NK-92 (cell line): Measurements from ENCODE around the gene ITGA3.
"Not testable (repeated sequence)": the region's sequence is repeated elsewhere in the genome, so short reads cannot be mapped to it uniquely, and the experiment has no call there.

ENCODE experiments used
- DNase-seq: peaks from one replicate; lab custom pipeline; 2025; ENCODE audit not compliant: unreplicated experiment; lab: John Stamatoyannopoulos, UW

Gene ITGA3

DNA sequence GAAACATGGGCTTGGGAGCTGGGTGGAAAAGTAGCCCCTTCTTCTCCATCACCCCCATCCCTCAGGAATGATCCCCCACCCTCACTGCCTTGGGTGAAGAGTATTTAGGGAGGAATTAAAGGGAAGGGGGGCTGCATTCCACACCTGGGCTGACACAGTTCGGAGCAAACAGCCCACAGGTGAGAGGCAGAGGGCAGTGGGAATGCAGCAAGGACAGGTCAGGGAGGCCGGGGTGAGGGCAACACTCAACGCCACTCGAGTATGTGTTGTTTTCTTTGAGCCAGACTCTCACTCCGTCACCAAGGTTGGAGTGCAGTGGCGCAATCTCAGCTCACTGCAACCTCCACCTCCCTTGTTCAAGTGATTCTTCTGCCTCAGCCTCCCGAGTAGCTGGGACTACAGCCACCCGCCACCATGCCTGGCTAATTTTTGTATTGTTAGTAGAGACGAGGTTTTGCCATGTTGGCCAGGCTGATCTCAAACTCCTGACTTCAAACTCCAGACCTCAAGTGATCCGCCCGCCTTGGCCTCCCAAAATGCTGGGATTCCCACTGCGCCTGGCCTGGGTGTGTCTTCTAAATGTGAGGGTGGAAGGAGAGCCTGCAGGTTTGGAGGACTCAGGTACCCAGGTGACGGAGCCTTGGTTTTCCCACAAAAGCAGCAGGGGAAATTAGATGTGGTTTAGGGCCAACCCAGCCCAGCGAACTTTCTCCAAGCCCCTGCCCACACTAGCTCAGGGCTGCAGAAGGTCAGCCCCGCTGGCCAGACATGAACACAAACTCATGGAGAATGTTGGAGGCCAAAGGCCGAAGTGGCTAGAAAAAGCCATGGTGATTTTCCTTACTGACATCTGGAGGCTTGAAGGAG lies 21.2 kb upstream of the ITGA3 start:
- DNase-seq, result no peak

DNA sequence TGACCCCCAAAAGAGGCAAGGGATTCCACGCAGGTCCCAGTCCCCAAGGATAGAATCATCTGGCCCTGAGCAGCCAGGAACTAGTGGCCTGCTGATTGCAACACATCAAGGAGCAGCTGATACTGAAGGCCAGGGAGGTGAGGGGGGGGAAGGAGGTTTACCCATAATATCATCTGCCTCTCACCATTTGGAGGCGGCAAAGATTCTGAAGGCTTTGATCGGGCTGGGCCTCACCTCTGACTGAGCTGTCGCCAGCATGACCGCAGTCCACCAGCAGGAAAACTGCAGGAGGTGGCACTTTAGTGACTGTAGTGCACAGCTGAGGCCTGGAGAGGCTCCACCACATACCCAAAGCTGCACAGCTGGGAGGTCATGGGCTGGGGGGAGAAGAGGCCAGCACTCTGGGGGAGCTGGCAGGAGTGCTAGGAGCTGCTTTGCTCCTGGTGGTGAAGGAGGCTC lies 20.5 kb upstream of the ITGA3 start:
- DNase-seq, result no peak

DNA sequence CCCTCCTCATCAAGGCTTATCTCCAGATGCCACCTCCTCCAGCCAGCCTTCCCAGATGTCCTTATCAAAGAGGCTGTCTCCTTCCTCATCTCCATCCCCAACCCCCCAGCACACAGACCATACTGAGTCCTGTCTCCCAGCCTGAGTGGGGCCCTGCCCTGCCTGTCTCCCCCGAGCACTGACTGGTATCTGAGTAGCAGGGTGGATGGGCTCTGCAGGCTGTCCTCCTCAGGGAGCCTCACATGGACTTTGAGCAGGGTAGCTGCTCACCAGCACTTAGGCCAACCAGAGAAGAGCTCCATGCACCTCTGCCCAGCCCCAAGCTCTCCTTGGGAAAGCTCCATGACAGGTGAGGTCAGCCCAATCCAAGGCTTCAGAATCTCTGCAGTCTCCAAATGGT lies 20.0 kb upstream of the ITGA3 start:
- DNase-seq, result no peak

DNA sequence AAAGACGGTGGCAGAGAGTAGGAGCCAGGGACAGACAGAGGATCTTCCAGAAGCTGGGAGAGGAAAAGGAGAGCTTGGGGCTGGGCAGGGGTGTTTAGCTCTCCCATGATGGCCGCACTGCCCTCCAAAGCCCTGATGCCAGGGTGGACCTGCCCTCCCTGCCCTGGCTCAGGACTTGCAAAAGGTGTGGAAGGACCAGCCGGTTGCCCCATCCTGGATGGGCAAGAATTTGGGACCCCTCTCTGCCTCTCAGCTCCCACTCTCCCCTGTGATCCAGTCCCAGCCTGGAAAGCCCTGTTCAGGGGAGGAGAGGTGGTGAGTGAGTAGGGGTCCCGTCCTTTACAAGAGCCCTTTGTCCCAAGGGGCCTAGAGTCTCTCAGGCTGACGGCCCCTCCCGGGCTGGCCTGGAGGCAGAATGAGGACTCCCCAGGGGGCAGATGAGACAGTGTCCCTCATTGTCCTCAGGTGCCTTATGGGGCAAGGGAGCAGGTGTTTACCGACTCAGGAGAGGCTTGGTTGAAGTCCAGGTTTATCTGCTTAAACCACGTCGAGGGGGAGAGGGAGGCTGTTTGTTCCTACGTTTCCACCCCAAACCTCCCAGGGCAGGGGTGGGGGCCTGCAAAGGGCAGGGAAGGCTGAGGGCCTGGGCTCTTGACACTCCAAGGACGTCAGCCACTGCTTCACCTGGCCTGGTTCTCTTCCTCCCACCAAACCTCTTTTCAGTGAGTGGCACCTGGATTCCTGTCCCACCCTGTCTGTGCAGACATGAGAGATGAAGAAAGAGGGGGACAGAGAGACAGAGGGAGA lies 19.3 kb upstream of the ITGA3 start:
- DNase-seq, result no peak

DNA sequence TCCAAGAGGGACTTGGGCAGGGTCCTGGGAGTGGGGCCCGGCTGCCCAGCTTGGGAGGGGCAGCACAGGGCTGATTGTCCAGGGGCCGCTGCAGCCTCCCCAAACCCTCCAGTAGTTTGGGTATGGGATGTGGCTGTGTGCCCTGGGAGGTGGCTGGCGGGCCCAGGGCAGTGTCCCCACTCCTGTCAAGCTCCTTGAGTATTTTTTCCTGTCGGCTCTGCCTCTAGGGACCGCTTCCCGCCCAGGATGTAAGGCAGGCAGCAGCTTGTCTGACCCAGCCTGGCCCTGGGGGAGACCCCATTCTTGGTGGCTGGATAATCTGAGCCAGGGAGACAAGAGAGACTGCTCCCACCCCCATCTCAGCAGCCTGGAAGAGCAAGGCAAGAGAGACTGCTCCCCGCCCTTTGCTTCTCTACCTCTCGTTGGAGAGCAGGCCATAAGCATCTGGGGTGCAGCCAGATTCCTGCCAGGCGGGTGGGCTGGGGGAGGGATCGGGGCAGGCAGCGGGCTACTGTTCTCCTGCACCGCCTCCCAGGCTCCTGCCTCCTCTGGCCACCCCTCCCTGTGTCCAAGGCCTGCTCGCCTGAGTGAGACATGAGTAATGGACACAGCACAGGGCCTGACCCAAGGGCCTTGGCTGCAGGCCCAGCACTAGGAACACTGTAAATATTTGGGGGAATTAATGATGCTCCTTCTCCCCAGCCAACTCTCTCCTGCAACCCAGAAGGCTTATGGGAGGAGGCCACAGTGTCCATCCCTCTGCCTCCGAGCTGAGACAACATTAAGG lies 18.4 kb upstream of the ITGA3 start:
- DNase-seq, result no peak

DNA sequence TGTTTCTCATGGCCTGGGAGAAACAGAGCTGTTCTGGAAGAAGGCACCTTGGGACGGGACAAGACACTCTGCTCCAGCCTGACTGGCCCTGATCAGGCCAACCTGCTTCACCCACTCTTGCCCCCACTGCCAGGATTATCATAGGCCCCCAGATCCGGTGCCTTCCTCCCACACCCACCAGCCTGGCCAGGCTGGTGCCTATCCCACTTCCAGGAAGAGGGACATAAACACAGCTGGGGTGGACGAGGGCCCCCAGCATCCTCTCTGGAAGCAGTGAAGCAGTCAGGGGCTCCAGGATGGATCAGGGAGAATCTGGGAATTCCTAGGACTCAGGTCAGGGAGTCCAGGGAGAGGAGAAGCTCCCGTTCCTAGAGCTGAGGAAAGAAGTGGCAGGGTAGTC lies 16.9 kb upstream of the ITGA3 start:
- DNase-seq, result no peak

DNA sequence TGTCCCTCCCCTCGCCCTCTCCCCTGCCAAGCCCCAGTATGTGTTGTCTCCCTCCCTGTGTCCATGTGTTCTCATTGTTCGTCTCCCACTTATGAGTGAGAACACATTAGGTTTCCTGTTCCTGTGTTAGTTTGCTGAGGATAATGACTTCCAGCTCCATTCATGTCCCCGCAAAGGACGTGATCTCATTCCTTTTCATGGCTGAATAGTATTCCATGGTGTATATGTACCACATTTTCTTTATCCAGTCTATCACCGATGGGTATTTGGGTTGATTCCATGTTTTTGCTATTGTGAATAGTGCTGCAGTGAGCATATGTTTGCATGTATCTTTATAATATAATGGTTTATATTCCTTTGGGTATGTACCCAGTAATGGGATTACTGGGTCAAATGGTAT lies 15.4 kb upstream of the ITGA3 start:
- not testable (repeated sequence) for DNase-seq

DNA sequence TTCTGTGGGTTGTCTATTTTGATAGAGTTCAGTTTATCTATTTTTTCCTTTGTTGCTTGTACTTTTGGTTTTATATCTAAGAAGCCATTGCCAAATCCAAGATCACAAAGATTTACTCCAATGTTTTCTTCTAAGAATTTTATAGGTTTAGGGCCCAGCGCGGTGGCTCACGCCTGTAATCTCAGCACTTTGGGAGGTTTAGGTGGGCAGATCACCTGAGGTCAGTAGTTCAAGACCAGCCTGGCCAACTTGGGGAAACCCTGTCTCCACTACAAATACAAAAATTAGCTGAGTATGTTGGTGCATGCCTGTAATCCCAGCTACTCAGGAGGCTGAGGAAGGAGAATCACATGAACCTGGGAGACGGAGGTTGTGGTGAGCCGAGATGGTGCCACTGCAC lies 13.7 kb upstream of the ITGA3 start:
- no peak for DNase-seq

DNA sequence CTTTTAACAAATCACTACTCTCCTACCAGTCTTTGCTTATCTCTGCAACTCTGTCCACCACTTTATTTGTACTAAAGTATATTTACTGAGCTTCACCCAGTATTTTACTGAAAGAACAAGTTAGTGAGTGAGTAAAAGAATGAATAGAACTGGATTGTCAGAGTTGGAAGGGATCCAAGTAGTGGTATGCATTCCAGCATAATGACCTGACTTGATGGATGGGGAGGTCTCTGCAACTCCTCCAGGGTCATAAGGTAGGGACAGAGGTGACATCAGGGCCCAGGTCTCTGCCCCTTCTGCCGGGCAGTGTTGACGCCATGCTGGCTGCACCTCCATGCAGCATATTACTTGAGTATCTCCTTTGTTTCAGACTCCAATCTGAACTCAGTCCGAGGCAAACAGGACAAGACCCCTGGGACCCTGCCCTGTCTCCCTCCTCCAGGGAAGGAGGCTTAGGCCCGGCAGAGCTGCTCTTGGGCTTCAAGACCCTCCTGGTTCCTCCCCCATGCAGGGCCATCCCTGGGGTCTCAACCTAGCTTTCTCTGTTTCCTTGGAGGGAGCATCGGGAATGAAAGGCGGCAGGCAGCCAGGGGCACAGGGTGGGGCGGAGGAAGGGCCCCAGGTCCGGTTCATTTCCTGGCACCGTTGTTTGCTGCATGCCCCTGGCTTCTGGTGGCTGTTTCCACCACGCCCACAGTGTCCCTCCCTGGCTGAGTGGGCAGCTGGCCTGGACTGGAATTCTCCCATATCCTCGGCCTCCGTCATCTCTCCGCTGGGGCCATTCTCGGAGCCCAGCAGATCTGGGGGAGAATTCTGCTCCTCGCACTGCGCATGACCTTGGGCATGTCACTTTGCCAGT lies 12.4 kb upstream of the ITGA3 start:
- no peak for DNase-seq

DNA sequence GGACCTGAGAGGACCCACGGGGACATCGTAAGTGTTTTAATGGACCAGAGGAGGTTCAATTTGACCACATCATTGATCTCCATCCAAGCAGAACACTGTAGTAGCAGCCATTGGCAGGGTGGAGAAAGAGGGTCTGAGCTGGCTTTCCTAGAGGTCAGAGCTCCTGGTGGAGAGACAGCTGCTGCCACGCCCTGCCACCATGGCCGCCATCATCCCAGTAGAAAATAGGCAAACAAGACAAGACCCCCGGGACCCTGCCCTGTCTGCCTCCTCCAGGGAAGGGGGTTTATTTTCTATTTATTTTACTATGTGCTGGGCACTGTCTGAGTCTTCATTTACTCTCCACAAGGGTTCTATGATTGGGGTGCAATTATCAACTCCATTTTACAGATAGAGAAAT lies 11.4 kb upstream of the ITGA3 start:
- DNase-seq, result no peak

DNA sequence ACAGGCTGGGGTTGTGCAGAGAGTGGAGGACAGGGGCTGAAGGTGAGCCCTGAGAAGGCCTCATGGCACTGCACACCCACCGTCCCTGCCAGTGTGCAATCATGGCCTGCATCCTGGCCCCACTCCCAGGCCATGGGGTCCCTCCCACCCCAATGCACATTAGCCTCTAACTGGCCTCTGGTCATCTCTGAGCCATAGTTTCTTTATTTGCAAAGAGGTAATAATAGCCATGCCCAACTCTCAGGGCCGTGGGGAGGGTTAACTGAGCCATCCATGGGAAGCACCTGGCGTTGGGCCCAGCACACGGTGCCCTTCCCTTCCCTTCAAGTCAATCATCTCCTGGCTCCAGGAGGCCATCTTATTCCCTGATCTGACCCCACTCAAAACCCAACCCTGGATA lies 10.8 kb upstream of the ITGA3 start:
- DNase-seq, result no peak

DNA sequence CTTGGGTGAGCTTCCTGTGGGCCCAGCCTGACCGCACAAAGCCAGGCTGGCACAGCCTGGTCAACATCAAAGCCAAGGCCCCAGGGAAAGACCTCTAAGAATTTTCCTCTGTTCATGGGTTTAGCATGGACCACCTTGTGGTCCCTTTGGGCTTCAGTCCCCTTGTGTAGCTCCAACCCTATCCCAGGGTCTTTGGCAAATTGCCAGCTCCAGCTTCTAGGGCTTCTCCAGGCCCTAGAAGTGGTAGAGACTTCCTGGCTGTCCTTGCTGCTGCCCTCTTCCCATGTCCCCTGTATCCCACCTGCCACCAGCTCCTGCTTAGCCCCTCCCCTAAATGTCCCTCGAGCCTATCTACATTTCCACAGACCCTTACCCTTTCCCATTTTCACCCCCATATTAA lies 9.7 kb upstream of the ITGA3 start:
- DNase-seq, result no peak

DNA sequence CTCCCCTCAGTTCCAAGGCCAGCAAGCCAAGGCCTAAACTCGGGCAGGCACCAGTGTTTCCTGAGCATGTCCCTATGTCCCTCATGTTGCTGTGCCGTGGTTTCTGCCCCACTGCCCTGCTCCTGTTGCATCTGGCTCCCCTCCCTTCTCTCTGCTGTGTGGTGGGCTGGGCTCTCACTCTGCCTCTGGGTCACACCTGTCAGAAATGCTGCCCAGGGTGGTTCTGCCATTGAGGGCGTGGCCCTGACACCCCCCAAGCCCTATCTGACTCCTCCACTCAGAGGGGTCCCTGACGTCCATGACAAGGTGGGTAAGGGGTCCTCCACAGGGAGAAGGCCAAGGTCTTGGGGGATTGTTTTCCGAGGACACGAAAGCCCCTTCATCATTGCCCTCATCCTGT lies 9.2 kb upstream of the ITGA3 start:
- DNase-seq, result no peak

DNA sequence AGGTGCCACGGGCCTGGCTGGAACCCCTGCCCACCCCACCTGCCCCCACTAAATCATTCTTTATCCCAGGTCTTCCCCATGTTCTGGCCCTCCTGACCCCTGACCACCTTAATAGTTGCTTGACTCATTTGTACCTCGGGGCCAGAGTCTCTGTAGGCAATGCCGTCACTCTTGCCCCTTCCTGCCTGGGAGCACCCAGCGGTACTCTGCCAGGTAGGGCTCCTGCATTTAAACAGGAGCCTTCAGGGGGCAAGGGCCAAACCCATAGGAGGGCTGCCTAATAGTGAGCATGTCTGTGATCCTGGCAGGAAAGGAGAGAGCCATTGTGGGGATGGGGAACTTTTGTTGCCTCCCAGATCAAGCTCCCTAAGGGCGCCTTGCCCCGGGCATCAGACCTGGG lies 8.8 kb upstream of the ITGA3 start:
- no peak for DNase-seq

DNA sequence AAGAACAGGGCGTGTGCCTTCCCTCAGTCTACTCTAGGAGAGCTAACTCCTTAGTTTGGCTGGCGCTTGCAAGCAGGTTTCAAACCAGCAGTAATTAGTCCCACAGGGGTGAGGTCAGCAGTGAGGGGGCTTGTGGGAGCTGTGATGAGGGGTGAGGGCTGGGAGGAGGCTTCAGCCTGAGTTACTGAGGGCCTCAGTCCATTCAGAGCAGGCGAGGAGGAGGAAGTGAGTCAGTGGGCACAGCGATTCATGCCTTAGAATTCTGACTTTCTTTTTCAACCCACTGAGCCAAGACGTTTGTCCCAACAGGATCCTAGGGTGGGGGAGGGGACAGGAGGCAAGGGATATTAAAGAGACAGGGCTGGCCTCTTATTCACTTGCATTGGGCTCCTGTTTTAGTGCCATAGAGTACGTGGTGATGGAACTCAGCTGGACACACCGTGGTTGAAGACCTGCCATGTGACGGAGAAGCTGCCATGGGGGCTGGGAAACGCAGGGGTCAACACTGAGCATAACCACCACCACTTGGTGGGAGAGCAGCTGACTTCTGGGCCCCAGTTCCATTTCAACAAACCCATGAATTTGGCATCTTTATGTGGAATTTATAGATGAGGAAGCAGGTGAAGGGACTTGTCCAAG lies 8.3 kb upstream of the ITGA3 start:
- no peak for DNase-seq

DNA sequence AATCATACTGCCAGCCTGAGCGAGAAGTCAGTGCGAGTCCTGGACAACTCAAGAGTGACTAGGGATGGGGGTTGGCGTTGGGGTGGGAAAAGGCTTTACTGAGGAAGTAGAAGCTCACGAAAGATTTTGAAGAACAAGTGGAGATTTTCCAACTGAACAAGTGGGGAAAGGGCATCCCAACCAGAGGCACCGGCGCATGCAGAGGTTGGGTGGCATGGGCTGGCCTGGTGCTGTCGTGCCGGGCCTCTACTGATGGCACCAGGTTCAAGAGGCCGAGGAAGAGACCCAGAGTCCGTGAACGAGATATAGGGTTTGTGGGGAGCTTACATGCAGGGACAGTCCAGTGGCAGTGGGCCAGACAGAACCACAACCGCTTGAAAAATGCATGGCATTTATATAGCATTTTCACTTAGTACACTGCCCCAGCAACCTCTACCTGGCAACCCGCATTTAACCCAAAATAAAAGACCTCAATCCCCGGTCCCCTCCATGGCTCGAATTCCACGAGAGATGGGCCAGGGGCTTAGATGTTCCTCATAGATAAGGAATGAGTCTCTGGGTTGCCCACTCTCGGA lies 7.7 kb upstream of the ITGA3 start:
- no peak for DNase-seq

DNA sequence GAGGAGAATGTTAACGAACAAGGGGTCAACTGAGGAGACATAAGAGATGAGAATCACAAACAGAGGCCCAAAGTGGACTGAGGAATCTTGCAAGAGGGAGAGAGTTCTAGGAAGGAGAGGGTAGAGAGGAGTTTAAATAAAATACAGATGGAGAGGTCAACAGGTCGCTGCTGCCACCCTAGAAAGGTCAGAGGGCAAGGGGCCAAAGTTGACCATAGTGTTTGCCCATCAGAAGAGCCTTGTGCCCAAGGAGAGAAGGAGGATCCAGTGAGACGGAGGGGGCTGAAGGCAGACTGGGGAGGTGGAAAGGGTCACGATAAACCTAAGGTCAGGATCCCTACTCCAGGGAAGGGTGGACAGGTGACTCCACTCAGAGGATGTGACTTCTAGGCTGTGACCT lies 6.9 kb upstream of the ITGA3 start:
- no peak for DNase-seq

DNA sequence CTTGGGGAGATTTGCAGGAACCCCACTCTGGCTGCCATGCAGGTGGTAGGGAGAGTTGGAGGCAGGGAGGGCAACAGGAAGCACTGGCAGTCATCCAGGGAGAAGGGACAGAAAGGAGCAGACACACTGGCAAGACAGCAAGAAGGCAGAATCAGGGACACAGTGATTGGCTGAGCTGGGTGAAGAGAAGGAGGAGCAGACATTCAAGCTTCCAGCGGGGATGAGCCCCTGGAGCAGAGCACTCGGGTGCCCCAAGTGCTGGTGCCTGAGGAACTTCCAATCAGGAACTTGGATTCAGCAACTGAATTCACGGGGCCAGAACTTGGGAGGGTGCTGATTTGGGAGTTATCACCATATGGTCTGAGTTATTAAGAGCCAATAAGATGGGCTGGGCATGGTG lies 6.3 kb upstream of the ITGA3 start:
- no peak for DNase-seq

DNA sequence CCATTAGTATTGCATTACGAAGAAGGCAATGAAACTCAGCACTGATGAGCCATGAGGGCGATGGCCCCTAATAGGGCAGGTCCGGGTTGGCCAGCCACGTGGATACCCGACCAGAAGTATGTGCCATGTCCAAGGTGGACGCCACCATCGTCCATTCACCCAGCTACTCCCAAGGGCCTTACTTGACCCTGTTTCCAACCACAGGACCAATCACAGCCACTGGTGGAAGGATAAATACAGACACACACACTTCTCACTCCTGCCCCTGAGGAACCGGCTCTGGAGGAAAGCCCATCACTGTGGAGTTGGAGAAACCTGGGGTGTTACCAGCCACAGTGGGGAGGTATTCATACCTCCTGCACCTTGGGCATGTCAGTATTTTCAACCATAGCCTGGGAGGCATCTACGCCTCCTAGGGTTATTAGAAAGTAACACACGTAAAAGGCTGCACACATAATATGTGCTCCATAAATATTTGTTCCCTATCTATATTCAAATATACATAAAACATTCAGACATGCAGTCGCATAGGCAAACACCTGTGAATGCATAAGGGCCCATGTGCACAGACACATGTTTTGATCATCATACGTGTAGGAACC lies 5.4 kb upstream of the ITGA3 start:
- DNase-seq, result no peak
